Measurements from ENCODE around the gene ADPRHL1. TPM values are rescaled to one million over a fixed set of nuclear protein-coding genes. Genes with fewer than 3 reads are reported as not detected.

ADPRHL1 gene
- total RNA-seq, 1 donor from 2014 or later: 2.8 TPM

DNA sequence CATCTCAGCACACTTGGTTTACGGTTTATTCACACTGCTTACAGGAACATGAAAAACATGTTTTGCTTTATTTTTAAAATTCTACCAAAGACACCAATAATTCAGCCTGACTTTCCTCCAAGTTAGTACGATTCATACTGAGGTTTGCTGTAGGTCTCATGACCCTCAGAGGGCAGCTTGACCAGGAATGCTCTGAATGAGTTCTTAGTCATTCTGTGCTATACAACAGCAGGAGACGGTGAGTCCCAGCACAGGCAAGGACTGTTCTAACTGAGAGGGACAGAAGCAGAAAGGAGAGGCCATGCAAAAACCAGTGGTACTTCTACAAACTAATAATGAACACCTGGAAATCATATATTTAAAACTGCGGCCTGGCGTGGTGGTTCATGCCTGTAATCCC lies 95.8 kb downstream of the ADPRHL1 start:
- H3K4me1 Mint-ChIP-seq: peaks cover 5% of the 10 kb centered on the region
- peaks cover 3% of the 10 kb centered on the region for H3K36me3 Mint-ChIP-seq (ENCODE audit: low read depth)
- peak overlapping the region; percentile 22 for H3K4me3 Mint-ChIP-seq
- no peak overlapping the region for H3K27ac Mint-ChIP-seq (ENCODE audit: unreplicated experiment)
- H3K9me3 Mint-ChIP-seq: no peaks in the 10 kb centered on the region
- TF ChIP-seq, protein P1, sequence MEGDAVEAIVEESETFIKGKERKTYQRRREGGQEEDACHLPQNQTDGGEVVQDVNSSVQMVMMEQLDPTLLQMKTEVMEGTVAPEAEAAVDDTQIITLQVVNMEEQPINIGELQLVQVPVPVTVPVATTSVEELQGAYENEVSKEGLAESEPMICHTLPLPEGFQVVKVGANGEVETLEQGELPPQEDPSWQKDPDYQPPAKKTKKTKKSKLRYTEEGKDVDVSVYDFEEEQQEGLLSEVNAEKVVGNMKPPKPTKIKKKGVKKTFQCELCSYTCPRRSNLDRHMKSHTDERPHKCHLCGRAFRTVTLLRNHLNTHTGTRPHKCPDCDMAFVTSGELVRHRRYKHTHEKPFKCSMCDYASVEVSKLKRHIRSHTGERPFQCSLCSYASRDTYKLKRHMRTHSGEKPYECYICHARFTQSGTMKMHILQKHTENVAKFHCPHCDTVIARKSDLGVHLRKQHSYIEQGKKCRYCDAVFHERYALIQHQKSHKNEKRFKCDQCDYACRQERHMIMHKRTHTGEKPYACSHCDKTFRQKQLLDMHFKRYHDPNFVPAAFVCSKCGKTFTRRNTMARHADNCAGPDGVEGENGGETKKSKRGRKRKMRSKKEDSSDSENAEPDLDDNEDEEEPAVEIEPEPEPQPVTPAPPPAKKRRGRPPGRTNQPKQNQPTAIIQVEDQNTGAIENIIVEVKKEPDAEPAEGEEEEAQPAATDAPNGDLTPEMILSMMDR (conservative IDR thresholded peaks at IDR 0.05): no peak
- peaks cover 6% of the 10 kb centered on the region for H3K27me3 Mint-ChIP-seq (ENCODE audit: low read depth)
- DNase-seq (ENCODE audit: low read depth, low spot score): no peak

DNA sequence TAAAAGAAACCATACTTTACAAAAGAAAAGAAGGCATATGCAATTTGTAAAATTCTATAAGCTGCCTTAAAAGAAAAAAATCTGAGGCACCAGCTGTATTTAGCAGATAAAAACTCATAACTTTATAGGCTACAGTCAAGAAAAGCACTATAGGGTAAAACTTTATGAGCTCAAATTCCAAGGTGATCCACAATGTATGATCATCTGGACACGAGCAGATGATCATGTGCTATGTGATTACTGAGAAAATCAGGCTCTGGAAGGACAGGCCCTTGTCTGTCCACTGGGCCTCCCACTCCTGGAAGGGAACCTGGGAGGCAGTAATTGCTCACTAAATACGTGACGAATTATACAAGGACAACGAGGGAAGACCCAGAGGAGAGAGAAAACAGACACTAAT lies 96.7 kb downstream of the ADPRHL1 start:
- Mint-ChIP-seq H3K27me3 (ENCODE audit: low read depth) (peaks cover 2% of the 10 kb centered on the region), H3K9me3 (no peaks in the 10 kb centered on the region), H3K4me1 (peaks cover 8% of the 10 kb centered on the region), H3K4me3 (no peak overlapping the region), H3K27ac (ENCODE audit: unreplicated experiment) (no peak overlapping the region), H3K36me3 (ENCODE audit: low read depth) (peaks cover 3% of the 10 kb centered on the region)
- no peak for DNase-seq (ENCODE audit: low read depth, low spot score)
- TF ChIP-seq, protein P1 (conservative IDR thresholded peaks at IDR 0.05): no peak

DNA sequence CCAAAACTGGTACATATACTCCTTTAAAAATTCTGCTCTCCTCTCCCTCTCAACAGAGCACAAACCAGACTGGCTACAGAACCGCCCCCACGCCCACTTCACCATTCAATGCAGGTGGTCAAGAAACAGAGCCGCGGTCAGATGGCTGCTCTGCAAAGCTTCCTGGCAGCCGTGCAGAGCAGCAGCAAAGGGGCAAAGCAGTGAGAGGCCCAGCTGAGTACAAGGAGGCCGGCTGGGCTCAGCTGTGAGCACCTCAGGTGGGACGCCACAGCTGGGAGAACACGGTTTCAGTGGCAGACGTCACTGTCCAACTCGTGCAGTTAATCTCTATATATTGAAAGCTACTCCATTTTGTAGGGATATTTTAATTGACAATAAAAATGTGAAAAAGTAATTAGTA lies 97.7 kb downstream of the ADPRHL1 start:
- TF ChIP-seq, protein P1 (conservative IDR thresholded peaks at IDR 0.05): no peak
- peaks cover 3% of the 10 kb centered on the region for H3K36me3 Mint-ChIP-seq (ENCODE audit: low read depth)
- H3K4me1 Mint-ChIP-seq: peaks cover 8% of the 10 kb centered on the region
- H3K4me3 Mint-ChIP-seq: no peak overlapping the region
- peak overlapping the region; percentile 54 for H3K27ac Mint-ChIP-seq (ENCODE audit: unreplicated experiment)
- no peaks in the 10 kb centered on the region for H3K9me3 Mint-ChIP-seq
- no peaks in the 10 kb centered on the region for H3K27me3 Mint-ChIP-seq (ENCODE audit: low read depth)
- DNase-seq (ENCODE audit: low read depth, low spot score): no peak

DNA sequence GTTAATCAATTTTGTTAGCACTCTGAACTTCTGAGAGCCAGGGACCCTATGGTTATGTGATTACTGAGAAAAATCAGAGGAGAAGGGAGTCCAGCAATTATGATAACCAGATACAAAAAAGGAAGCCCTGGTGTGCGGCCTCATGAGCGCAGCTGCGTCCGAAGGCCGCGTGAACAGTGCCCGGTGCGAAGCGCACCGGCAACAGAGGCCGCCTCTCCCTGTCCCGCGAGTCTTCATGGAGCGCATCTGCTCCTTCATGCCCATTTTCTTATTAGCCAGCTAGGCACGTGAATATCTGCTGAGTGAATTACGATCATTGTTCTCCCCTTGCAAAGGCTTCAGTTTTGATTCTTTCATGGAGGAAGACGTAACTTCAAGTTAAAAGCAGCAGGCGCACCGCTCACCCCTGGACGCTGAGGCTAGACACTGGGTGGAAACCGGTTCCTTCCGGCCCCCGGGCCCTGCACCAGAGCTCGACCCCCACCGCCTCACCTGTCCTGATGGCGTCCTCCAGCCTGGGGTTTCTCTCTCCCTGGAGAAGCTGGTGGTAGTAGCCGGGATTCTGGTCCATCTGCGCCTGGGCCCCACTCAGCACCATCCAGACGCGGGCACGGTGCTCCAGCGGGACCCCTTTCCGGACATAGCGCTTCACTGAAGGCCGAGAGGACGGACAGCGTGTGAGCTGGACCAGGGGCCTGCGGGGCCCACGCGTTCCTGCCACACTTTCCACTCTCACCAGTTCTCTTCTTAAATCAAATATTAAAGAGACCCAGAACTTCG lies 98.3 kb downstream of the ADPRHL1 start:
- Mint-ChIP-seq H3K4me1 (peaks cover 8% of the 10 kb centered on the region), H3K36me3 (ENCODE audit: low read depth) (peaks cover 3% of the 10 kb centered on the region), H3K9me3 (no peaks in the 10 kb centered on the region), H3K4me3 (no peak overlapping the region), H3K27ac (ENCODE audit: unreplicated experiment) (no peak overlapping the region), H3K27me3 (ENCODE audit: low read depth) (no peaks in the 10 kb centered on the region)
- TF ChIP-seq, protein P1 (conservative IDR thresholded peaks at IDR 0.05): no peak
- DNase-seq (ENCODE audit: low read depth, low spot score): no peak

DNA sequence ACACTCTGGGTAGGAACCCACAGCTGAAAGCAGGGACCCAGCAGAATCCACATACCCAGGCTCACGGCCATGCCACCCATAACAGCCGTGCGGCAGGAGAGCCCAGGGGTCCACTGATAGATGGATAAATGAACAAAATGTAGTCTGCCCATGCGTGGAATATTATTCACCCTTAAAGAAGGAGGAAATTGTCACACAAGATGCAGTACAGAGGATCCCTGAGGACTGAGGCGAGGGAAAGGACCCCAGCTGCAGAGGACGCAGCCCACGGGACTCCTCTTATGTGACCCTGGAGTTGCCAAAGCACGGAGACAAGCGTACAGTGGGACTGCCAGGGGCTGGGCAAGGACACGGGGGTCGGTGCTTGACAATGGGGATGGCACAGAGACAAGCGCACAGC lies 100.0 kb downstream of the ADPRHL1 start:
- H3K9me3 Mint-ChIP-seq: no peaks in the 10 kb centered on the region
- H3K4me1 Mint-ChIP-seq: peaks cover 8% of the 10 kb centered on the region
- H3K4me3 Mint-ChIP-seq: no peak overlapping the region
- H3K27me3 Mint-ChIP-seq (ENCODE audit: low read depth): no peaks in the 10 kb centered on the region
- H3K36me3 Mint-ChIP-seq (ENCODE audit: low read depth): peaks cover 3% of the 10 kb centered on the region
- DNase-seq (ENCODE audit: low read depth, low spot score): no peak
- TF ChIP-seq, protein P1 (conservative IDR thresholded peaks at IDR 0.05): no peak
- no peak overlapping the region for H3K27ac Mint-ChIP-seq (ENCODE audit: unreplicated experiment)

Data from neural crest cell (in vitro differentiated cells).